ENCODE data around the gene MYLK. TPM values are rescaled to one million over a fixed set of nuclear protein-coding genes. Genes with fewer than 3 reads are reported as not detected.

The MYLK gene
- total RNA-seq, 1 donor: 807 TPM

- DNase-seq (ENCODE audit: low read depth): peak; percentile 95
- no peak for TF ChIP-seq CTCF (IDR thresholded peaks at IDR 0.05; ENCODE audit: insufficient read depth, low read depth, low read length)
- no peak overlapping the region for H3K4me3 ChIP-seq (ENCODE audit: low read depth, low read length)
Observed at GRCh38 chr3:123653221-123653682, 230.9 kb downstream of the MYLK start.

GRCh38 chr3:123652342-123652984 lies 231.7 kb downstream of the MYLK start:
- DNase-seq (ENCODE audit: low read depth): peak; percentile 79
- H3K4me3 ChIP-seq (ENCODE audit: low read depth, low read length): no peak overlapping the region
- peak; percentile 95 for TF ChIP-seq CTCF (IDR thresholded peaks at IDR 0.05; ENCODE audit: insufficient read depth, low read depth, low read length)

GRCh38 chr3:123651449-123652341 lies 232.4 kb downstream of the MYLK start:
- no peak for TF ChIP-seq CTCF (IDR thresholded peaks at IDR 0.05; ENCODE audit: insufficient read depth, low read depth, low read length)
- no peak overlapping the region for H3K4me3 ChIP-seq (ENCODE audit: low read depth, low read length)
- no peak for DNase-seq (ENCODE audit: low read depth)

- DNase-seq (ENCODE audit: low read depth): no peak
- no peak overlapping the region for H3K4me3 ChIP-seq (ENCODE audit: low read depth, low read length)
- no peak for TF ChIP-seq CTCF (IDR thresholded peaks at IDR 0.05; ENCODE audit: insufficient read depth, low read depth, low read length)
Observed at GRCh38 chr3:123650101-123650500, 234.0 kb downstream of the MYLK start.

GRCh38 chr3:123648696-123649405 lies 235.3 kb downstream of the MYLK start:
- TF ChIP-seq CTCF (IDR thresholded peaks at IDR 0.05; ENCODE audit: insufficient read depth, low read depth, low read length): no peak
- H3K4me3 ChIP-seq (ENCODE audit: low read depth, low read length): no peak overlapping the region
- no peak for DNase-seq (ENCODE audit: low read depth)

GRCh38 chr3:123644358-123644757 lies 239.8 kb downstream of the MYLK start:
- DNase-seq (ENCODE audit: low read depth): no peak
- no peak overlapping the region for H3K4me3 ChIP-seq (ENCODE audit: low read depth, low read length)
- TF ChIP-seq CTCF (IDR thresholded peaks at IDR 0.05; ENCODE audit: insufficient read depth, low read depth, low read length): no peak
